K562 (cell line): Measurements from ENCODE around the gene PHPT1. TPM values are rescaled to one million over a fixed set of nuclear protein-coding genes. Genes with fewer than 3 reads are reported as not detected.

Source experiments
- BCOR ChIP-seq: fragments of 450-650 bp; IDR thresholded peaks from 2 replicates; pipeline ENCODE4 v1.6.1; 2016
- BMI1 ChIP-seq: fragments of 150-350 bp; IDR thresholded peaks from 2 replicates; pipeline ENCODE4 v1.6.1; 2014; ENCODE audit warnings: low read length
- BRF2 ChIP-seq: IDR thresholded peaks from 3 replicates; pipeline ENCODE4 v1.6.1; 2011; ENCODE audit warnings: borderline replicate concordance, mild to moderate bottlenecking; ENCODE audit not compliant: insufficient read length, insufficient read depth
- C11orf30 ChIP-seq: fragments of 450-650 bp; IDR thresholded peaks from 2 replicates; pipeline ENCODE4 v1.6.1; 2016; ENCODE audit warnings: low read depth, mild to moderate bottlenecking
- CBX1 ChIP-seq: sonication (generic); IDR thresholded peaks from 2 replicates; pipeline ENCODE4 v1.6.1; 2016; ENCODE audit warnings: antibody characterized with exemption, low read depth, mild to moderate bottlenecking
- CREB3L1 ChIP-seq: fragments of 450-650 bp; IDR thresholded peaks from 2 replicates; pipeline ENCODE4 v1.6.1; 2014; ENCODE audit warnings: low read depth, mild to moderate bottlenecking, moderate library complexity, borderline replicate concordance
- E2F4 ChIP-seq: sonication (generic); formaldehyde crosslinking; IDR thresholded peaks from 2 replicates; pipeline ENCODE4 v1.8.0; 2022; ENCODE audit warnings: mild to moderate bottlenecking, low read depth, missing genetic modification reagents
- E2F6 ChIP-seq, 2 experiments: IDR thresholded peaks; 2 replicates each; pipeline ENCODE4 v1.6.1; 2011; ENCODE audit warnings: borderline replicate concordance in 1 of 2, control low read depth in 1 of 2, low read depth in 1 of 2, low read length in 1 of 2, mild to moderate bottlenecking in 1 of 2, mixed read lengths in 1 of 2, moderate library complexity in 1 of 2; ENCODE audit not compliant: insufficient read depth in 1 of 2, insufficient read length in 1 of 2, poor library complexity in 1 of 2, severe bottlenecking in 1 of 2; ENCODE audit errors: extremely low read depth in 1 of 2
- ETV5 ChIP-seq: sonication (generic); formaldehyde crosslinking; IDR thresholded peaks from 2 replicates; pipeline ENCODE4 v1.4.0; 2020; ENCODE audit warnings: low read depth, mild to moderate bottlenecking, missing genetic modification reagents
- FIP1L1 ChIP-seq: fragments of 200-400 bp; formaldehyde crosslinking; IDR thresholded peaks from 2 replicates; pipeline ENCODE4 v1.6.1; 2018; ENCODE audit warnings: mild to moderate bottlenecking, low read depth, low read length; ENCODE audit not compliant: poor library complexity, severe bottlenecking
- GTF2F1 ChIP-seq: IDR thresholded peaks from 2 replicates; pipeline ENCODE4 v1.6.1; 2011; ENCODE audit warnings: low read depth, low read length, improper control_type of control experiment
- HDAC1 ChIP-seq, 2 experiments: fragments of 450-650 bp; IDR thresholded peaks; 2 replicates each; pipeline ENCODE4 v1.6.1; 2016 to 2017; ENCODE audit warnings: inconsistent platforms in 1 of 2, mild to moderate bottlenecking in 1 of 2, moderate library complexity in 1 of 2
- MXI1 ChIP-seq: IDR thresholded peaks from 2 replicates; pipeline ENCODE4 v1.6.1; 2011; ENCODE audit warnings: low read depth, mild to moderate bottlenecking, improper control_type of control experiment, low read length
- NELFE ChIP-seq: IDR thresholded peaks from 2 replicates; pipeline ENCODE4 v1.6.1; 2011; ENCODE audit warnings: mild to moderate bottlenecking; ENCODE audit not compliant: insufficient read depth, insufficient read length
- RFX1 ChIP-seq: fragments of 450-650 bp; IDR thresholded peaks from 2 replicates; pipeline ENCODE4 v1.6.1; 2016; ENCODE audit warnings: mild to moderate bottlenecking, moderate library complexity
- SNAPC5 ChIP-seq: fragments of 250-450 bp; sonication (Bioruptor Pico); IDR thresholded peaks from 2 replicates; pipeline ENCODE4 v1.8.0; 2021; ENCODE audit warnings: moderate library complexity, mild to moderate bottlenecking, inconsistent platforms
- UBTF ChIP-seq, 2 experiments: IDR thresholded peaks; 2 replicates each; pipeline ENCODE4 v1.6.1; 2012; ENCODE audit warnings: improper control_type of control experiment in 2 of 2, low read depth in 2 of 2, low read length in 2 of 2, borderline replicate concordance in 1 of 2
- WHSC1 ChIP-seq: IDR thresholded peaks from one replicate; pipeline ENCODE4 v1.6.1; 2012; ENCODE audit warnings: low read length, control low read depth, inconsistent platforms
- polyA plus RNA-seq, 8 experiments: library from polyadenylated mRNA; depleted of rRNA in 4 of 8; stranded (reverse) in 5 of 8; unstranded in 3 of 8; fragments of >200 nt; fragmentation: Nextera tagmentation in 2 of 8; fragmentation: Illumina TruSeq in 1 of 8; extraction: Ambion mirVana in 2 of 8; extraction: Trizol in 1 of 8; gene quantifications; 2 replicates each; pipeline versions ENCODE4 v1.2.1 to v1.2.3, GENCODE V29; 2011 to 2014; ENCODE audit warnings: inconsistent platforms in 1 of 8, missing spikeins in 1 of 8
- total RNA-seq, 7 experiments: library from RNA; depleted of rRNA in 6 of 7; stranded (reverse); fragments of >200 nt in 6 of 7; fragmentation: Illumina TruSeq in 2 of 7; extraction: Trizol in 2 of 7; gene quantifications; 2 replicates each; pipeline versions ENCODE4 v1.2.1 to v1.2.3, GENCODE V29; 2011 to 2021; ENCODE audit warnings: low replicate concordance in 1 of 7

Gene PHPT1
- total and polyA plus RNA-seq, 9 of the 15 experiments (the other 6 are each of a cell fraction or from before 2014, with no cell fraction given), result 20.9 to 166 (median 129) TPM

GRCh38 chr9:136886610-136887597, 37.7 kb downstream of the PHPT1 start (continued):
- TF ChIP-seq UBTF (IDR thresholded peaks at IDR 0.05; ENCODE audit: borderline replicate concordance in 1 of 2, low read depth in 2 of 2, low read length in 2 of 2) (0 out of 4 replicates have a peak, but pooled peaks of 1 of the 2 experiments have one; percentile 44), MXI1 (no peak), RFX1 (no peak), BMI1 (no peak), BCOR (no peak), ETV5 (no peak), WHSC1 (no peak), BRF2 (no peak), HDAC1 (IDR thresholded peaks at IDR 0.05) (peak in 1 of 2 experiments; percentile 48; a peak in 1 of 4 replicates), C11orf30 (no peak), FIP1L1 (no peak), CREB3L1 (no peak), E2F6 (IDR thresholded peaks at IDR 0.05; ENCODE audit: borderline replicate concordance in 1 of 2, extremely low read depth in 1 of 2, insufficient read depth in 1 of 2, insufficient read length in 1 of 2, low read depth in 1 of 2, low read length in 1 of 2, poor library complexity in 1 of 2, severe bottlenecking in 1 of 2) (peak; percentile 40 to 67), GTF2F1 (no peak), SNAPC5 (CRISPR knock-in tag) (no peak), CBX1 (peak; percentile 35; the same call in 1 of the 2 replicates), E2F4 (CRISPR knock-in tag) (no peak), NELFE (no peak)
